Trophoblast cell (in vitro differentiated cells and primary cell): ENCODE data around the gene ORC5.
"Not testable (repeated sequence)": the region's sequence is repeated elsewhere in the genome, so short reads cannot be mapped to it uniquely, and the experiment has no call there.

ENCODE experiments used
- DNase-seq, 2 donors: peaks; one replicate each; pipeline ENCODE4 v3.0.0-alpha.2; 2016
- H2AFZ ChIP-seq: 2 replicates; pipeline ENCODE4 v1.6.1; 2013; ENCODE audit warnings: low read length, moderate library complexity, mild to moderate bottlenecking; ENCODE audit not compliant: insufficient read depth, poor library complexity
- H2AK5ac ChIP-seq: 2 replicates; pipeline ENCODE4 v1.6.1; 2013; ENCODE audit warnings: mild to moderate bottlenecking, low read length
- H2BK120ac ChIP-seq: 2 replicates; pipeline ENCODE4 v1.6.1; 2013; ENCODE audit warnings: low read length, mild to moderate bottlenecking, moderate library complexity; ENCODE audit not compliant: insufficient read depth, poor library complexity
- H2BK12ac ChIP-seq: 2 replicates; pipeline ENCODE4 v1.6.1; 2013; ENCODE audit warnings: mild to moderate bottlenecking, low read length, moderate library complexity
- H2BK5ac ChIP-seq: 2 replicates; pipeline ENCODE4 v1.6.1; 2013; ENCODE audit warnings: low read length, low read depth, moderate library complexity, mild to moderate bottlenecking; ENCODE audit not compliant: poor library complexity
- H3K14ac ChIP-seq: 2 replicates; pipeline ENCODE4 v1.6.1; 2013; ENCODE audit warnings: mild to moderate bottlenecking, low read length
- H3K18ac ChIP-seq: 2 replicates; pipeline ENCODE4 v1.6.1; 2013; ENCODE audit warnings: mild to moderate bottlenecking, low read length
- H3K23ac ChIP-seq: 2 replicates; pipeline ENCODE4 v1.6.1; 2013; ENCODE audit warnings: low read length
- H3K27ac ChIP-seq: 2 replicates; pipeline ENCODE4 v1.5.1; 2013; ENCODE audit warnings: low read depth, mild to moderate bottlenecking, inconsistent platforms, low read length, moderate library complexity
- H3K27me3 ChIP-seq: 2 replicates; pipeline ENCODE4 v1.6.1; 2013; ENCODE audit warnings: inconsistent platforms, mild to moderate bottlenecking, low read length, moderate library complexity; ENCODE audit not compliant: insufficient read depth
- H3K36me3 ChIP-seq, 2 experiments: 1 replicate in 1 of 2; 2 replicates in 1 of 2; pipeline ENCODE4 v1.6.1; 2013; ENCODE audit warnings: low read length in 2 of 2, mild to moderate bottlenecking in 2 of 2, moderate library complexity in 1 of 2; ENCODE audit not compliant: insufficient read depth in 2 of 2, control insufficient read depth in 1 of 2
- H3K4ac ChIP-seq: 2 replicates; pipeline ENCODE4 v1.6.1; 2013; ENCODE audit warnings: low read depth, mild to moderate bottlenecking, low read length, moderate library complexity
- H3K4me1 ChIP-seq, 2 experiments: 1 replicate in 1 of 2; 2 replicates in 1 of 2; pipeline ENCODE4 v1.6.1; 2013; ENCODE audit warnings: low read length in 2 of 2, mild to moderate bottlenecking in 2 of 2, moderate library complexity in 1 of 2; ENCODE audit not compliant: insufficient read depth in 2 of 2, control insufficient read depth in 1 of 2
- H3K4me2 ChIP-seq: 2 replicates; pipeline ENCODE4 v1.6.1; 2013; ENCODE audit warnings: inconsistent platforms, mild to moderate bottlenecking, low read length, moderate library complexity
- H3K4me3 ChIP-seq: 2 replicates; pipeline ENCODE4 v1.5.1; 2013; ENCODE audit warnings: mild to moderate bottlenecking, low read depth, low read length, inconsistent platforms
- H3K79me1 ChIP-seq: one replicate; pipeline ENCODE4 v1.6.1; 2013; ENCODE audit warnings: low read length
- H3K79me2 ChIP-seq: 2 replicates; pipeline ENCODE4 v1.6.1; 2013; ENCODE audit warnings: low read length, mild to moderate bottlenecking; ENCODE audit not compliant: control insufficient read depth, insufficient read depth, poor library complexity
- H3K9ac ChIP-seq: 2 replicates; pipeline ENCODE4 v1.6.1; 2013; ENCODE audit warnings: mild to moderate bottlenecking, low read length
- H3K9me3 ChIP-seq: 2 replicates; pipeline ENCODE4 v1.6.1; 2013; ENCODE audit warnings: low read depth, mild to moderate bottlenecking, control low read depth, inconsistent platforms, low read length; ENCODE audit not compliant: insufficient read depth
- H4K12ac ChIP-seq: 2 replicates; pipeline ENCODE4 v1.6.1; 2013; ENCODE audit warnings: low read depth, mild to moderate bottlenecking, low read length, moderate library complexity
- H4K8ac ChIP-seq: 2 replicates; pipeline ENCODE4 v1.6.1; 2013; ENCODE audit warnings: low read depth, mild to moderate bottlenecking, low read length, moderate library complexity
- H4K91ac ChIP-seq: one replicate; pipeline ENCODE4 v1.6.1; 2013; ENCODE audit warnings: low read depth, mild to moderate bottlenecking, low read length, moderate library complexity
- WGBS: extraction: QIAGEN DNeasy Blood & Tissue Kit; methylation state at CpG from one replicate; pipeline ENCODE4 v1.1.7; 2013; ENCODE audit warnings: missing lambda C conversion rate; ENCODE audit not compliant: insufficient read length, insufficient coverage; ENCODE audit errors: extremely low coverage; 5-methylcytosine and 5-hydroxymethylcytosine counted together

ORC5 gene

GRCh38 chr7:104177565-104178083 is 30.2 kb downstream of the ORC5 start:
- not testable (repeated sequence) for H3K14ac ChIP-seq, H2BK12ac ChIP-seq, H2AFZ ChIP-seq, H2BK5ac ChIP-seq, H3K9me3 ChIP-seq, H2AK5ac ChIP-seq, H3K4me1 ChIP-seq, H3K4ac ChIP-seq, DNase-seq, H3K36me3 ChIP-seq, H3K23ac ChIP-seq, H4K91ac ChIP-seq, H2BK120ac ChIP-seq, H4K8ac ChIP-seq, H3K27ac ChIP-seq, H3K9ac ChIP-seq, H4K12ac ChIP-seq, H3K4me3 ChIP-seq, H3K79me1 ChIP-seq, H3K4me2 ChIP-seq, H3K18ac ChIP-seq, H3K79me2 ChIP-seq, H3K27me3 ChIP-seq
- no CpG with 5 or more reads among the region's 6 CpGs for WGBS

- Histone ChIP-seq H3K23ac (no peak overlapping the region), H2BK120ac (no peak overlapping the region)
- no CpG with 5 or more reads among the region's 4 CpGs for WGBS
These were observed 31.5 kb downstream of the ORC5 start for GRCh38 chr7:104176332-104176731.

GRCh38 chr7:104175361-104175984 is 32.3 kb downstream of the ORC5 start:
- Histone ChIP-seq H3K4me2 (no peak overlapping the region), H4K91ac (no peak overlapping the region), H3K4ac (no peak overlapping the region), H3K27ac (no peak overlapping the region), H3K14ac (no peak overlapping the region), H3K9ac (no peak overlapping the region), H3K4me3 (no peak overlapping the region), H3K36me3 (no peaks in the 10 kb centered on the region), H2BK5ac (no peak overlapping the region), H3K9me3 (no peaks in the 10 kb centered on the region), H3K79me1 (no peaks in the 10 kb centered on the region), H3K4me1 (no peaks in the 10 kb centered on the region), H2BK12ac (no peak overlapping the region), H3K27me3 (no peaks in the 10 kb centered on the region), H4K8ac (no peak overlapping the region), H4K12ac (no peak overlapping the region), H2BK120ac (no peak overlapping the region), H3K23ac (no peak overlapping the region), H3K18ac (no peak overlapping the region), H2AK5ac (no peak overlapping the region), H3K79me2 (no peaks in the 10 kb centered on the region), H2AFZ (no peak overlapping the region)
- no CpG with 5 or more reads among the region's 2 CpGs for WGBS
- peak in 1 of 2 donors; percentile 47 for DNase-seq

More at GRCh38 chr7:104176332-104176731, 31.5 kb downstream of the ORC5 start:
- Histone ChIP-seq H4K91ac (no peak overlapping the region), H2AFZ (no peak overlapping the region), H3K9ac (no peak overlapping the region), H3K4me3 (no peak overlapping the region), H2BK5ac (no peak overlapping the region), H3K36me3 (peaks cover 0 to under 1% of the 10 kb centered on the region in 2 experiments), H3K27me3 (no peaks in the 10 kb centered on the region), H3K4ac (no peak overlapping the region), H2AK5ac (no peak overlapping the region), H4K8ac (no peak overlapping the region), H3K18ac (no peak overlapping the region), H3K4me2 (no peak overlapping the region), H3K79me1 (no peaks in the 10 kb centered on the region), H3K9me3 (no peaks in the 10 kb centered on the region), H4K12ac (no peak overlapping the region), H3K14ac (no peak overlapping the region), H2BK12ac (no peak overlapping the region), H3K79me2 (no peaks in the 10 kb centered on the region), H3K4me1 (no peaks in the 10 kb centered on the region), H3K27ac (no peak overlapping the region)
- no peak for DNase-seq

- Histone ChIP-seq H3K79me2 (no peaks in the 10 kb centered on the region), H2AK5ac (no peak overlapping the region), H4K8ac (no peak overlapping the region), H2BK5ac (no peak overlapping the region), H3K4me3 (no peak overlapping the region), H3K36me3 (no peaks in the 10 kb centered on the region), H3K18ac (no peak overlapping the region), H2BK12ac (no peak overlapping the region), H3K4ac (no peak overlapping the region), H3K9ac (no peak overlapping the region), H4K91ac (no peak overlapping the region), H2AFZ (no peak overlapping the region), H3K23ac (no peak overlapping the region), H3K79me1 (no peaks in the 10 kb centered on the region), H2BK120ac (no peak overlapping the region), H3K14ac (no peak overlapping the region), H3K9me3 (no peaks in the 10 kb centered on the region), H3K27me3 (no peaks in the 10 kb centered on the region), H4K12ac (no peak overlapping the region), H3K27ac (no peak overlapping the region), H3K4me1 (no peaks in the 10 kb centered on the region), H3K4me2 (no peak overlapping the region)
- no peak for DNase-seq
- WGBS: no CpG with 5 or more reads among the region's 2 CpGs
These were observed 33.0 kb downstream of the ORC5 start for GRCh38 chr7:104174798-104175197.
